ENCODE data around the gene DNAJB8.

Gene DNAJB8

DNA sequence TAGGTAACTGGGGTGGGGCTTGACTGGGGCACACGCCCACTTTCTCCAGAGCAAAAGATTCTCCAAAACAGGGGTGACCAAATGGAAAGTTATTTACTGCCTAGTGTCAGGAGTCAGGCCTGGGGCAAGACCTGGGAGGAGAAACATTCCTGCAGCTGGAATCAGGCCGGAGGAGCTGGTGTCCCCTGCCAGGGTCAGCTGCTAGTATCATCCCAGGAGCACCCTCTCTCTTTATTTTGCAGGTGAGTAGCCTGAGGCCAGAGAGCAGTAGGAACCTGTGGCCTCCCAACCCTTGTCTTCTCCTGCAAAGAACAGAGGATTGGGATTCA lies 32.9 kb downstream of the DNAJB8 start:
- no peak overlapping the region for H3K27ac ChIP-seq
- peaks cover 49 to 68% (median 60%) of the 10 kb centered on the region in 11 experiments for H3K27me3 ChIP-seq
- H3K4me3 ChIP-seq, result no peak overlapping the region
- no peak overlapping the region for H3K9ac ChIP-seq
- no peak overlapping the region for H3K4me2 ChIP-seq
- peaks cover 0 to 5% (median 0%) of the 10 kb centered on the region in 10 experiments; a peak in 5 of 20 replicates for H3K4me1 ChIP-seq
- H3K9me3 ChIP-seq (replicated peaks in 1 of 11), result no peaks in the 10 kb centered on the region
- H3K36me3 ChIP-seq, result no peaks in the 10 kb centered on the region
- H4K20me1 ChIP-seq, result peaks cover 0 to 52% (median 5%) of the 10 kb centered on the region in 11 experiments; a peak in 10 of 22 replicates
- no peak for TF ChIP-seq Cebpa-rat (IDR thresholded peaks at IDR 0.05)

DNA sequence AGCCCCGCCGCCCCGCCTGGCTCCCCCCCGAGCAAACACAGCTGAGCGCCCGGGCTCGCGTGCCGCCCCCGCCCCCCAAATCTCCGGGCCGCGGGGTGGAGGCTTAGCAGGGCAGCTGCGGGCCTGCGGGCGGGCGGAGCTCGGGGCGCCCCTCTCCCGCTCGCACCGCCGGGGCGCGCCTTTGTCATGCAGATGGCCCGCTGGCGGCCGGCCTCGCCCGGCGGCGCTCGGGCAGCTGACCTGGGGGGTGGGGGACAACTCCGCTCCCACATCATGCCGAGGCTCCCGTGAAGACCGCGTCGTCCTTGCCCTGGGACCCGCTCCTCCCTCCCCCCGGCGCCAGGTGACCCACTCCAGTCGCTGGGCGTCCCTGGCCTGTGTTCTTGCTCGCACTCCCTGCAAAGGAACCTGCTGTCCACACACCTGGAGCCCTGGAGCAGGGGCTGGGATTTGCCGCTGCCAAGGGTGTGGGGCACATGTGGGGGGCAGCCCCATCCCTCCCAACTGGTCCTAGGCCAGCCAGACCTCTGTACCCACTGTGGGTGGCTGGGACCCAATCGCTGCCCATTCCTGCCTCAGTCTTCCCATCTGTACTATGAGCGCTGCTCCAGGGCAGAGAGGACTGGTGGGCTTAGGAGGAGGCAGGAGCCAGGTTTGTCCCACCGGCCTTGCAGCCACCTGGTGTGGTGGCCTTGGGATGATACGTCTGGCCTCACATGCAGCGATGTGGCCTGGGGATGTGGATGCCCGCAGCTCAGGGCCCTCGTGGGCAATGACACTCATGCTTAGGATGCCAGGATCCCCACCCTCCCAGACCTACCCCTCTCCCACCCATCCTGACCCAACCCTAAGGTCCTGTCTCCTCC lies 33.5 kb downstream of the DNAJB8 start:
- peaks cover 0 to 5% (median 0%) of the 10 kb centered on the region in 10 experiments; a peak in 5 of 20 replicates for H3K4me1 ChIP-seq
- H3K27me3 ChIP-seq, result peaks cover 49 to 74% (median 60%) of the 10 kb centered on the region in 11 experiments
- 0 out of 22 replicates have a peak overlapping the region, but pooled peaks of 1 of the 11 experiments have one; percentile 29 for H3K9ac ChIP-seq
- H4K20me1 ChIP-seq, result peaks cover 0 to 54% (median 5%) of the 10 kb centered on the region in 11 experiments; a peak in 10 of 22 replicates
- no peak overlapping the region for H3K27ac ChIP-seq
- no peaks in the 10 kb centered on the region for H3K9me3 ChIP-seq (replicated peaks in 1 of 11)
- H3K4me3 ChIP-seq, result peak overlapping the region in 5 of 10 experiments; percentile 21 to 41 (median 38); a peak in 5 of 20 replicates
- no peak for TF ChIP-seq Cebpa-rat (IDR thresholded peaks at IDR 0.05)
- H3K36me3 ChIP-seq, result no peaks in the 10 kb centered on the region
- peak overlapping the region; percentile 35 to 66 (median 56); a peak in 18 of 22 replicates for H3K4me2 ChIP-seq

GRCh38 chr3:128432301-128432970 lies 34.3 kb downstream of the DNAJB8 start:
- no peak for TF ChIP-seq Cebpa-rat (IDR thresholded peaks at IDR 0.05)
- H3K4me1 ChIP-seq, result peaks cover 0 to 5% (median 0%) of the 10 kb centered on the region in 10 experiments; a peak in 5 of 20 replicates
- no peaks in the 10 kb centered on the region for H3K9me3 ChIP-seq (replicated peaks in 1 of 11)
- H3K27ac ChIP-seq, result no peak overlapping the region
- H3K4me2 ChIP-seq, result peak overlapping the region in 5 of 11 experiments; percentile 35 to 66 (median 56); a peak in 4 of 22 replicates
- peaks cover 0 to 59% (median 5%) of the 10 kb centered on the region in 11 experiments; a peak in 10 of 22 replicates for H4K20me1 ChIP-seq
- no peaks in the 10 kb centered on the region for H3K36me3 ChIP-seq
- peaks cover 49 to 82% (median 65%) of the 10 kb centered on the region in 11 experiments for H3K27me3 ChIP-seq
- peak overlapping the region in 1 of 10 experiments; percentile 26; a peak in 1 of 20 replicates for H3K4me3 ChIP-seq
- H3K9ac ChIP-seq, result no peak overlapping the region

- H3K4me2 ChIP-seq, result no peak overlapping the region
- H3K27me3 ChIP-seq, result peaks cover 53 to 88% (median 71%) of the 10 kb centered on the region in 11 experiments
- no peak overlapping the region for H3K27ac ChIP-seq
- no peak for TF ChIP-seq Cebpa-rat (IDR thresholded peaks at IDR 0.05)
- H3K4me1 ChIP-seq, result peaks cover 0 to 5% (median 0%) of the 10 kb centered on the region in 10 experiments; a peak in 5 of 20 replicates
- peaks cover 0 to 59% (median 7%) of the 10 kb centered on the region in 11 experiments; a peak in 10 of 22 replicates for H4K20me1 ChIP-seq
- no peaks in the 10 kb centered on the region for H3K36me3 ChIP-seq
- H3K9me3 ChIP-seq (replicated peaks in 1 of 11), result no peaks in the 10 kb centered on the region
- no peak overlapping the region for H3K9ac ChIP-seq
- no peak overlapping the region for H3K4me3 ChIP-seq
These were observed 34.8 kb downstream of the DNAJB8 start for GRCh38 chr3:128431803-128432300.

DNA sequence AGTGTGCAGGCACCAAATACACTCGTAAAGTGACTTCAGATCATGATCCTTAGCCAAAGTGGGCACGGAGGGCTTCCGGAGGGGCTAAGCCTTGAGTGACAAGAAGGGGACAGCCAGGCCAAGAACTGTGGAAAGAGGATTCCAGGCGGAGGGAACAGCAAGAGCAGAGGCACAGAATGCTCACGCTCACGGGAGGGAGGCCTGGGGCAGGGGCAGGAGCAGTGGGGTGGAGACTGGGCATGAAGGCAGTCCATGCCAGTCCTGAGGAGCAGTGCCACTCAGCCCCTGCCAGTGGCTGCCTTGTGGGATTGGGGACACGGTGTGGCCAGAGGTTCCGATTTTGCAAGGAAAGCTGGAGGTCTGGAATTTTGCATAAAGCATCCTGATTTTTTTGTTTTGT lies 36.0 kb downstream of the DNAJB8 start:
- Histone ChIP-seq H3K4me1 (peaks cover 0 to 5% (median 0%) of the 10 kb centered on the region in 10 experiments; a peak in 6 of 20 replicates), H3K27me3 (peaks cover 58 to 91% (median 75%) of the 10 kb centered on the region in 11 experiments)

DNA sequence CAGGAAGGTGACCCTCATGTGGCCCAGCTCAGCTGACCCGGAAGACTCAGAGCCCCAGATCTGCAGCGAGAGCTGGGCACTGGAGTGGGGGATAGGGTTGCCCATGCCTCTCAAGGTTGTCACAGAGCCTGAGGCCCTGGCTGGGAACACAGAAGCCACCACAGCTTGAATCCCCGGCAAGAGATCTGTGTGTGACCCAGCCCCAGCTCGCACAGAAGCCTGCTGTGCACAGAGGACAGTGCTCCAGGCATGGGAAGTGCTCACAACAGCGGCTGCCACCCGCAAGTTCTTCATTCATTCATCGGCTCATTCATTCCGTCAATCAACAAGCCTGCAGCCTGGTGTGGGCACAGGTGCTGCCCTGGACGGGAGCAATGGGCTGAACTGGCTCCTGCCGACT lies 36.4 kb downstream of the DNAJB8 start:
- Histone ChIP-seq H3K36me3 (no peaks in the 10 kb centered on the region), H3K9ac (no peak overlapping the region), H3K27ac (no peak overlapping the region), H3K4me3 (no peak overlapping the region), H4K20me1 (peaks cover 0 to 64% (median 7%) of the 10 kb centered on the region in 11 experiments; a peak in 10 of 22 replicates), H3K27me3 (peaks cover 58 to 87% (median 71%) of the 10 kb centered on the region in 11 experiments), H3K9me3 (replicated peaks in 1 of 11) (no peaks in the 10 kb centered on the region), H3K4me2 (no peak overlapping the region), H3K4me1 (peaks cover 0 to 5% (median 0%) of the 10 kb centered on the region in 10 experiments; a peak in 6 of 20 replicates)
- TF ChIP-seq Cebpa-rat (IDR thresholded peaks at IDR 0.05), result no peak

More for the DNA sequence above, 36.0 kb downstream of the DNAJB8 start:
- H3K4me3 ChIP-seq, result no peak overlapping the region
- H3K9me3 ChIP-seq (replicated peaks in 1 of 11), result no peaks in the 10 kb centered on the region
- H3K36me3 ChIP-seq, result no peaks in the 10 kb centered on the region
- H3K9ac ChIP-seq, result no peak overlapping the region
- H3K27ac ChIP-seq, result no peak overlapping the region
- TF ChIP-seq Cebpa-rat (IDR thresholded peaks at IDR 0.05), result no peak
- peaks cover 0 to 63% (median 7%) of the 10 kb centered on the region in 11 experiments; a peak in 10 of 22 replicates for H4K20me1 ChIP-seq
- no peak overlapping the region for H3K4me2 ChIP-seq

GRCh38 chr3:128429751-128430150 lies 36.9 kb downstream of the DNAJB8 start:
- H3K4me3 ChIP-seq, result no peak overlapping the region
- no peak for TF ChIP-seq Cebpa-rat (IDR thresholded peaks at IDR 0.05)
- no peaks in the 10 kb centered on the region for H3K9me3 ChIP-seq (replicated peaks in 1 of 11)
- H3K9ac ChIP-seq, result no peak overlapping the region
- H3K27ac ChIP-seq, result no peak overlapping the region
- H3K4me2 ChIP-seq, result no peak overlapping the region
- peaks cover 56 to 81% (median 65%) of the 10 kb centered on the region in 11 experiments for H3K27me3 ChIP-seq
- H3K36me3 ChIP-seq, result no peaks in the 10 kb centered on the region
- H4K20me1 ChIP-seq, result peaks cover 0 to 61% (median 7%) of the 10 kb centered on the region in 11 experiments; a peak in 10 of 22 replicates
- H3K4me1 ChIP-seq, result peaks cover 0 to 5% (median 0%) of the 10 kb centered on the region in 10 experiments; a peak in 6 of 20 replicates

GRCh38 chr3:128429275-128429674 lies 37.4 kb downstream of the DNAJB8 start:
- peaks cover 51 to 77% (median 60%) of the 10 kb centered on the region in 11 experiments for H3K27me3 ChIP-seq
- H3K36me3 ChIP-seq, result no peaks in the 10 kb centered on the region
- no peaks in the 10 kb centered on the region for H3K9me3 ChIP-seq (replicated peaks in 1 of 11)
- TF ChIP-seq Cebpa-rat (IDR thresholded peaks at IDR 0.05), result no peak
- peaks cover 0 to 61% (median 7%) of the 10 kb centered on the region in 11 experiments; a peak in 10 of 22 replicates for H4K20me1 ChIP-seq
- no peak overlapping the region for H3K4me2 ChIP-seq
- no peak overlapping the region for H3K4me3 ChIP-seq
- no peak overlapping the region for H3K27ac ChIP-seq
- H3K4me1 ChIP-seq, result peaks cover 0 to 5% (median 0%) of the 10 kb centered on the region in 10 experiments; a peak in 6 of 20 replicates
- no peak overlapping the region for H3K9ac ChIP-seq

Data from BLaER1 treated with 17β-estradiol and CSF1 and Interleukin-3, amounts not matched to agents 10 nM and 100 nM (cell line).